GM19397 (cell line): ENCODE data around the gene C11orf58.

Experiments used
- ATAC-seq: cut with Tn5 transposase; IDR thresholded peaks from one replicate; pipeline ENCODE4 v1.9.1; 2021; ENCODE audit warnings: mild to moderate bottlenecking, moderate library complexity; ENCODE audit not compliant: unreplicated experiment

The C11orf58 gene

DNA sequence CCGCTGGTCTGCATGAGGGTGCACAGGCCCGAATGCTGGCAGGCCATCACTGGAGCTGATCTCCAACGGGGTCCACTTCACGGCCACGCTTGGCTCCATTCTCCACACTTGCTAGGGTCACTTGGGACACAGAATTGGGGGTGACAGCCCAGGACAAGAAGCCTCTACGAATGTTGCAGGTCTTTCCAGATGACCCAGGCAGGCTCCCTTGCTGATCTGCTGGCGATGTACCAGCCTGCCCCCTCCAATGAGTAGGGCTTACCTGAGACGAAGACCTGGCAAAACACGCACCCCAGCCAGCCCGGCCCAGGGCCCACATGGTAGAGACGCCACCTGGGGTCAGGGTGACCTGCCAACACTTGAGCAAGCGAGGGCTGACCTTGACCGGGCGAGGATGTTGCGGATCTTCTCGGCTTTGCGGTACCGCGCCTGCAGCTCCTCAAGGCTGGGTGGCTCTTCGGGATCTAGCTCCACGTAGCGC lies 44.9 kb downstream of the C11orf58 start:
- no peak for ATAC-seq

- ATAC-seq, result no peak
Observed at GRCh38 chr11:16784097-16784496, 45.6 kb downstream of the C11orf58 start.

- no peak for ATAC-seq
Observed at GRCh38 chr11:16784666-16785065, 46.2 kb downstream of the C11orf58 start.

DNA sequence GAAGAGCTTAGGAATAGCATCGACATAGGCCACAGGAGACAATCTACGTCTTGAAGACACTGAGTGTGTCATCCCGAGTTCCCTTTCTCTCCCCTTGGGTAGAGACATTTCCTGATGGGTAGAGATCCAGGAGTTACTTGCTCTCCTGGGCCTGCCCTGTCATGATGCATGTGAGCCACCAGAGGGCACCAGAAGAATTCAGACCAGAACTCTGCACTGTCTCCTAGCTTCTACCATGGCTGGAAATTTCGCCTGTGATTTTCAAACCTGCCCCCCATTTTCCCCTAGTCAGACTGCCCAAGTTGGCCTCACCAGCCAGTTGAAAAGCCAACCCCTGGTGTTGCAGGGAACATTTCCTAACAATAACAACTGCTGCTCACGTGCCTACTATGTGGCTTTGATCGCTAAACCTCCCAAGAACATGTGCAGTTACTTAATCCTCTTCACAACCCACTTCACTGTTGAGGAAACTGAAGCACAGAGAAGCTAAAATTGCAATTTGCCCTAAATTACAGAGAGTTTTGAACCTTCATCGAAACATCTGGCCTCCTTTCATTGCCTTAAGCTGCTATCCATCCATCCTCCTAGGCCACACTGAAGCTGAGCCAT lies 47.2 kb downstream of the C11orf58 start:
- ATAC-seq, result peak; percentile 56

GRCh38 chr11:16786131-16786530 lies 47.7 kb downstream of the C11orf58 start:
- ATAC-seq, result no peak

DNA sequence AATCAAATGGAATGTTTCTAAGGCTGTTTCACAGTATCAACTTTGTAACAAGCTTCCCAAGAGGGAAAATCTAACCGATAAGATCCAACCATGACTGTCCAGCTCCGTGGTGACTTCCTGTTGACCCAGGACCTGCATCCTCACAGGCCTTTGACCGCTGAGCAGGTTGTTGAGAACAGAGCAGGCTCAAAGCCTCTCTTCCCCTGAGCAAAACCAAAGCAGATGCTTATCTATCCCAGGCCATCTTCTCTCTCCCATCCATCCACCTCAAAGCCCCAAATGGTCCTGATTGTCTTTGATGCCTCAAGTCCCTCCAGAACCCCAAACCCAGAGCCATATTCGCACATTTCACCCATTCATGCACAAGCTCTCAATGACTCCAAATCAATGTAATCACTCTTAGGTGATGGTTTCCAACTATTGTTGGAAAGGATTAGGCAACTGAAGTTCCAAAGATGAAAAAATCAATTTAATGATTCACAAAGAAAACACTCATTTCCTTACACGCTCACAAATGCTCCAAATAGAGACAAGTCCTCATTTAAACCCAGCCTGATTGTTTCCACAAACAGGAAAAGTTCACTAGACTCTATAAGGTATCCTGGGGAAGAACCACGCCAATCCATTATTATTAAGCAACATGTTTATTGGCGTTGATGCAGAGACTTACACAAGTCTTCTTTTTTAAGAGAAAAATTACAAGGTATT lies 48.7 kb downstream of the C11orf58 start:
- no peak for ATAC-seq

- ATAC-seq, result peak; percentile 71
Observed at GRCh38 chr11:16788141-16789062, 50.0 kb downstream of the C11orf58 start.

DNA sequence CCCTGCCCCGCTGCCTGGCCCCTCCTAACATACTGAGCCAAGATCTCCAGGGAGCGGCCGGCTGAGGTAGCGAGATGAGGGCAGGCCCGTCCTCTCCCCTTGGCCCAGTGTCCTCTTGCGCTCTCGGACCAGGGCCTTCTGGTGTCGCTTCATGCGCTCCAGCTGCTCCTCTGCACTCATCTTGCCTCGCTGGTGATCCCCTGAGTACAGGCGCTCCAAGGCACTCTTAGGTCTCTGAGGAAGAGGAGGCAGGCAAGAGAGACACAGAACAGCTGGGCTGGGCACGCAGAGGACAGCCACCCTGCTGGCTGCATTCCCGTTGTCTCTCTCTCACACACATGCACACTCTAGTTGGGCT lies 50.6 kb downstream of the C11orf58 start:
- ATAC-seq, result no peak

DNA sequence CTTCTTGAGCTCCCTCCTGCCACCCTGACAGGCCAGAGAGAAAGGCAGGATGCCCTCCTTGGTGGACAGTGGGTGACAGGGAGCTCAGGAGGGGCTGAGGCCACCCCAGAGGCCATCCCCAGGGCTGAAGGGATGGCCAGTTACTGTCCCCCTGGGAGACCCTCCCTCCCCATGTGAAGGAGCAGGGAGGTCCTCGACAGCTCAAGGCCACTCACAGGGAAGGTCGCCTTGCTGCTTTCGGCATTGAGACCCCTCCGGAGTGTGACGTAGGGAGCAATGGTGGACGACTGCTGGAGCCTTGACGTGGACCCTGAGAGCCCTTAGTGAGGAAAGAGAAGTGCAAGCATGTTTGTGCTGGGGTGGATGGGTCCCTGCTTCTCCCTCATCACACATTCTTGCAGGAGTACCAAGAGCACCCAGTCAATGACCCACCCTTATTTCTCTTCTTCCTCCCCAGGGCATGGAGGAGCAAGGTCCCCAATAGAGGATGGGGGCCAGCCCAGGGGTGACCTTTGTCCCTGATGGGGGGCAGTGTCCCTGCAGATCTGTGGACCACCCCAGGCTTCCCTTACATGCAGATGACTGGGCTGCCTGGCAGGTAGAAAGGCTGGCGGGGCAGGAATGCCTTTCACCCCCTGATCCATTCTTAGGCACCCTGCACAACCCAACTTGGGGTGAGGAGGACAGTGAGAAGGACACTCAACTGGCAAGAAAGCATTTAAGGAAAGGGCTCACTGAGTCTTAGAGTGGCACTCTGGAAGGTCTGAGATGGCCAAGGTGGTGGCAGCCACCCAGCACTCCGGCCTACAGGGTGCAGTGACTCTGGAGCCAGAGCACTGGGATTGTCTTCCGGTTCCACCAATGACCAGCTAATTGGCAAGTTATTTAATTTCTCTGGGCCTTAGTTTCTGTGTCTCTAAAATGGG lies 51.4 kb downstream of the C11orf58 start:
- ATAC-seq, result no peak

DNA sequence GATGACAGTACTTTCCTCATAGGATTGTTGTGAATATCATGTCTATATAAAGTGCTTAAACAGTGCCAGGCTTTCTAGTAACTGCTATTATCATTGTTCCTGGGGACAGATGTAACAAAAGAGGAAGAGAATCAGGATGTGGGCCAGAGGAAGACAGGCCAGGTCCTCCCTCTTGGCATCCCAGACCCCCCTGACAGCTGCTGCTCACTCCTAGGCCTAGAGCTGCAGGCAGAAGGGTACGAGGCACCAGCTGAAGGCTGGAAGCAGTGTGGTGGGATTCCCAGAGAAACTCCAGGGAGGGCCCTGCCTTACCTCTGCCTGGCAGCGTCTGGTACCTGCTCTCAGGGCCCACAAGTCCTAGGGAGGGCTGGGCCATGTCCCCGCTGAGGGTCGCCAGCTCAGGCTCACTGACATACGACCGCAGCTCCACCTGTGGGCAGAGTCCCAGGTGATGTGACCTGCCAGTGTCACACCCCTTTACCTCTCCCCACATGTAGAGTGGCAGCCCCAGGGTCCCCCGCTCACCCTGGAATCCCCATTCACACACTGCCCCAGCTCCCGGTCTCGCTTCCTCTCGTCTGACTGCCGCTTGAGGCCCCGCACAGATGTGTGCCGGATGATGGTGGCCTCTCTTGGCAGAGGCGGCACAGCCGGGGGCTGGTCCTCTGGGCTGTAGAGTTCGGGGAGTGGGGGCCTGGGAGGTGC lies 52.2 kb downstream of the C11orf58 start:
- no peak for ATAC-seq

GRCh38 chr11:16791191-16791961 lies 52.9 kb downstream of the C11orf58 start:
- ATAC-seq, result no peak

DNA sequence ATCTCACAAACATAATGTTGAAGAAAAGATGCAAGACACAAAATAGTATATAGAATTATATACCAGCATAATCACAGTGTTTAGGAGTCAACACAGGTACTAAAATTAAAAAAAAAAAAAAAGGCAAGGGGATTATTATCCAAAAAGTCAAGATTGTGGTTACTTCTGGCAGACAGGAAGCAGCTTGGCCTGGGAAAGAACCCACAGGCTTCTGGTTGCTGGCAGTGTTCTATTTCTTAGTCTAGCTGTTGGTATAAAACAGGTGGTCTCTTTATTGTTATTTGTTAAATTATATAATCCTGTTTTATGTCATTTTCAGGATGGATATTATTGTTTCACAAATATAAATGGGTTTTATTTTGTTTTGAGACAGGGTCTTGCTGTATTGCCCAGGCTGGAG lies 54.0 kb downstream of the C11orf58 start:
- ATAC-seq, result no peak

DNA sequence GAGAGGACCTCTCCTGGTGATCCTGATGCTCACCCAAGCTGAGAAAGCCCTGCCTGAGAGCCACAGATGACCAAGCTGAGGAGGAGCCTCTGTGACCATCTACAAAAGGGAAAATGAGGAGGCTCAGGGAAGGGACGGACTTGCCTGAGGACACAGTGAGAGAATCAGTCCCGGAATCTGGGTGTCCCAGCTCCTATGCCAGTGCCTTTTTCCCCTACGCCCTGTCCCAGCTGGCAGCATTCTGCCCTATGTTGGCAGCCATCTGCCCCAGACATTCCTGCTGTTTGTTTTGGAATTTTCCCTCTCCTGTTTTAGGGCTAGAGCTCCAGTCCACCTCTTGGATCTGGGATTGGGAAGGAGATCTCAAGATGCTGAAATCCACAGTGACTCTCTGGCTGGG lies 54.6 kb downstream of the C11orf58 start:
- ATAC-seq, result no peak

GRCh38 chr11:16793511-16793910 lies 55.1 kb downstream of the C11orf58 start:
- ATAC-seq, result no peak

GRCh38 chr11:16794047-16794818 lies 55.8 kb downstream of the C11orf58 start:
- no peak for ATAC-seq

DNA sequence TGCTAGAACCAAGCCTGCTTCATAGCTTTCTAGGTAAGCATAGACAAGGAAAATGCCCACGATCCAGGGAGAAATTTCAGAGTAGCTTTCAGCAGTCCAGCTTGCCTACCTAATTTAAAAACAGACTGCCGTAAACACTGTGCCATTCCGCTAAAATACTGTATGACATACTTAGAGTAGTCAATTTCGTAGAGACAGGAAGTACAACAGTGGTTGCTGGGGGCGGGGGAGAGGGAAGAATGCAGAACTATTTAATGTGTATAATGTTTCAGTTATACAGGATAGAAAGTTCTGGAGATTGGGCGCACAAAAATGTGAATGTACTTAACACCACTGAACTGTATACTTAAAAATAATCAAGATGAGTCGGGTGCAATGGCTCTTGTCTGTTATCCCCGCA lies 56.7 kb downstream of the C11orf58 start:
- ATAC-seq, result no peak

DNA sequence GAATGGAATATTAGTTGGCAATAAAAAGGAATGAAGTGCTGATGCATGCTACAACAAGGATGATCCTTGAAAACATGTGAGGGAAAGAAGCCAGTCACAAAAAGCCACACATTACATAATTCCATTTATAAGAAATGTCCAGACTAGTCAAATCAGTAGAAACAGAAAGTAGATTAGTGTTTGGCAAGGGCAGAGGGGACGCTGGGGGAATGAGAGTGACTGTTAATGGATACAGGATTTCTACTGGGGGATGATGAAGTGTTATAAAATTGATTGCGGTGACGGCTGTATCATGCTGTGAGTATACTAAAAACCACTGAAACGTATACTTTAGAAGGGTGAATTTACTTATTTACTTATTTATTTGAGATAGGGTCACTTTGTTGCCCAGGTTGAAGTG lies 57.9 kb downstream of the C11orf58 start:
- no peak for ATAC-seq

DNA sequence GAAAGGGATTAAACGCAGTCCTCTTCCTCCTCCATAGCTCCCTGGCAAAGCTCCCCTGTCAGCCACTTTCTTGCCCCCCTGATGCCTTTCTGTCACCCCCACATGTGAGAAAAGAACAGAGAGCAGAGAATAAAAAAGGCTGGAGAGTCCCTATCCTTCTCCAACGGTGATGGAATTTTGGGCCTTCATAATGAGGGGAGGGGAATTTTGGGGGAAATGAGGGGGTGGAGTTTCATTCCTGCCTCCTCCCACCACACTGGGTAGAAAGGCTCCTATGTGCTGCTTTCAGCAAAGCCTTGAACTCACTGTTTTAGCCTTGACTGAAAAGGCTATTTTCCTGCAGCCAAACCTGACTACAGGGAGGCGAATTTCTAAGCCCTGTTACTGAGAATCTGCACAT lies 59.3 kb downstream of the C11orf58 start:
- no peak for ATAC-seq
